Urothelium cell line (cell line): ENCODE results near the gene HSDL2.
"Not testable (repeated sequence)": the region's sequence is repeated elsewhere in the genome, so short reads cannot be mapped to it uniquely, and the experiment has no call there.

Experiments used
- DNase-seq: peaks from one replicate; pipeline ENCODE4 v3.0.0; 2011; ENCODE audit warnings: low spot score, mixed read lengths
- FAIRE-seq: peaks from 2 replicates; lab custom pipeline; 2011; peaks lifted over from hg19 to GRCh38; lab: Jason Lieb, UNC

The HSDL2 gene

DNA sequence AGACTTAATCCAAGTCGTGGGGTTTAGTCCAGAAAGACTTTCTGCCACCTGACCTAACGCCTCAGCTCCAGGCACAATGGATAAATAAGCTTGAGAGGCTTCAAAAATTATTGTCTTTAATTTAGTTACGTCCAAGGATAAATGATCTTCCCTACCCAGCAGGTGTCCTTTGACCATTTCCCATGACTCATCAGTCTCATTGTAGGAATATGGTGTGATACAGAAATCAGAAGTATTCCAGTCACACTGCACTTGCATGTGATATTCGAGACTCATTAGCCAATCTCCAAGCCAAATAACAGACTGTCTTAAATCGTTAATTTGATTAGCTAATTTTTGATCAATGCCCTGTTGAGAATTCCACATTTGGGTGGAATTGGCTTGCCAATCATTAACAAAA, 13.2 kb downstream of the HSDL2 start:
- FAIRE-seq, DNase-seq: not testable (repeated sequence)

DNA sequence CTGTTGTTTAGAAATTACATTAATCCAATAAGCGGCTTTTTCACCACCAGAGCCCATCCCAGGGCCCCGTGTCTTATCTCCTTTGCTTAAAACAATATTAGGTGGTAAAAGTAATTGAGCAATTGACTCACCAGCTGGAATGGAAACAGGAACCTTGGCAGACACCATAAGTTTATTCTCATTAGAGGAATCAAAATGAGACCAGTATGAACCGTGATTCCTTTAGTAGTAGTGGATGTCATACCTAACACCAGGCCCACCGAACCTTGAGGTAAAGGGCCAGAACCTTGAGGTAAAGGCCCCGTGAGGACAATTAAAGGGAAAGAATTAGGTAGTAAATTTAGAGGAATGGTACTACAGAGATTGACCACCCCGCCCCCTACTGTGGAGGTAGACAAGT, 16.5 kb downstream of the HSDL2 start:
- DNase-seq (no peak), FAIRE-seq (no peak)

DNA sequence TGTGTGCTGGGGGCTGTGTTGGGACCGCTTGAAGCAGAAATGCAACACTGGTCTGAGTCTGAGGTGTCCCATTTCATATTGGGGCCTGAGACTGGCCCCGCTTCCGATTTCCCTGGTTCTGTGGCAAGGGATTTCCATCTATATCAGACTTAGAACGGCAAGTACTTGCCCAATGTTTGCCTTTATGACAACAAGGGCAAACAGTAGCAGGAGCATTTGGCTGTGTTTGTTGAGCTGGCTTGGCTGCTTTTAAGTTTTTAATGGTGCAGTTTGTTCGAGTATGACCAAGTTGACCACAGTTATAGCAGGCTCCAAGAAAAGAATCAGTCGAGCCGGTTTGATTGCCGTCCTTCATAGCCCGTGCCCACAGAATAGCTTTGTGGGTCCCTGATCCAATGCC, 17.0 kb downstream of the HSDL2 start:
- no peak for DNase-seq
- FAIRE-seq: no peak

DNA sequence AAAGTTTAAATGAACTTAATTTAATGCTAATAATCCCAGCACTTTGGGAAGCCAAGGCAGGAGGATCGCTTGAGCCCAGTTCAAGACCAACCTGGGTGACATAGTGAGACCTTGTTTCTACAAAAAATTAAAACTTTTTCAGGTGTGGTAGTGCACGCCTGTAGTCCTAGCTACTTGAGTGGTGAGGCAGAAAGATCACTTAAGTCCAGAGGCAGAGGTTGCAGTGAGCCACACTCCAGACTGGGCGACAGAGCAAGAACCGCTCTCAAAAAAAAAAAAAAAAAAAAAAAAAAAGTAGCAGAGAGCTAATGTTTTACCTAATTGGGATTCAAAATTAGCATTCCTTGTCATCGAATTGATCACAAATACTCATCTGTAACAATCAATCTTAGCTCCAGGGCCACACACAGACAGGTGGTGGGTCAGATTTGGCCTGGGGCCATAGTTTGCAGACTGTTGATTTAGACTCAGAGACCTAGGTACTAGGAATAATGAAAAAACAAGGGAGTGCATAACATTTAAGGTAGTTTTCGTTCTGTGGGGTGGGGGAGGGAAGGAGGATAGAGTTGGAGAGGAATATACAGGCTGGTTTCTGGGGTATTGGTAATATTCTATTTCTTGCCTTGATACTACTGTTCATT, 21.4 kb downstream of the HSDL2 start:
- DNase-seq: no peak
- no peak for FAIRE-seq

DNA sequence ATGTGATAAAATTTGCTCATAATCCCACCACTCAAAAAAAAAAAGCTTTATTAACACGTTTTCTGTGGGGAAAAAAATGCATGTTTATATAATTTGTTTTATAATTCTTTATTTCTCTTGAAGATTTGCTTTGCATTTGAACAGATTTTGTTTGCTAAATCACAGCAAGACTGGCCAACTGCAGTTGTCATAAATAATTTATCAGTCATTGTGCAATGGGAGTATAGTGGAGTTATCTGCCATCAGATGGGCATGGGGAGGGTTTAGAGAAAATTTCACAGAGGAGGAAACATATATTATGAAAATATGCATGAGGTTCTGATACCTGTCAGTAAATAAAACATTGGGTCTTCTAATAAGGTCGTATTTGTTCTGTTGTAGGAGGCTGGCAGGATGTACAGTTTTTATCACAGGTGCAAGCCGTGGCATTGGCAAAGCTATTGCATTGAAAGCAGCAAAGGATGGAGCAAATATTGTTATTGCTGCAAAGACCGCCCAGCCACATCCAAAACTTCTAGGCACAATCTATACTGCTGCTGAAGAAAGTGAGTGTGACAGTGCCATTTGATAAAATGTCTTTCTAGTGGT, 23.8 kb downstream of the HSDL2 start:
- DNase-seq (no peak), FAIRE-seq (no peak)

DNA sequence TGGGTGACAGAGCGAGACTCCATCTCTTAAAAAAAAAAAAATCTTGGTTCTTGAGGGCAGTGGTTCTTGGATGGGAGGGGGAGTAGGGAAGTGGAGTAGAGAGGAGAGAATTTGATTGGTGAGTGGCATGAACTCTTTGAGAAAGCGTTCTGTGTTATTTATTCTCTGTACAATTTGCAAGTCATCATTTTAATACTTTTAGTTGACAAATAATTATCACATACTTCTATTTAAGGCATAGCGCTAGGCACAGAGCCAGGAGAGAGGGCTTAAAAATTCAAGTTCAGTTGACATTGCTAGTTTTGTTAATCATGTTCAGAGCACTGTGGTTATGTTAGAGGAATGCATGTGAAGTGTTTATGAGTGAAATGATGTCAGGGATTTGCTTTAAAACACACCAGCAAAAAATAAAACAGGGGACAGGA, 24.6 kb downstream of the HSDL2 start:
- DNase-seq (no peak), FAIRE-seq (no peak)

- FAIRE-seq (no peak), DNase-seq (no peak)
Measured at GRCh38 chr9:112408275-112408674, 28.4 kb downstream of the HSDL2 start.

GRCh38 chr9:112408819-112409218, 28.9 kb downstream of the HSDL2 start:
- no peak for DNase-seq
- FAIRE-seq: no peak

GRCh38 chr9:112409758-112410157, 29.9 kb downstream of the HSDL2 start:
- no peak for DNase-seq
- no peak for FAIRE-seq

- DNase-seq: no peak
- FAIRE-seq: no peak
Measured at GRCh38 chr9:112411626-112412027, 31.7 kb downstream of the HSDL2 start.

DNA sequence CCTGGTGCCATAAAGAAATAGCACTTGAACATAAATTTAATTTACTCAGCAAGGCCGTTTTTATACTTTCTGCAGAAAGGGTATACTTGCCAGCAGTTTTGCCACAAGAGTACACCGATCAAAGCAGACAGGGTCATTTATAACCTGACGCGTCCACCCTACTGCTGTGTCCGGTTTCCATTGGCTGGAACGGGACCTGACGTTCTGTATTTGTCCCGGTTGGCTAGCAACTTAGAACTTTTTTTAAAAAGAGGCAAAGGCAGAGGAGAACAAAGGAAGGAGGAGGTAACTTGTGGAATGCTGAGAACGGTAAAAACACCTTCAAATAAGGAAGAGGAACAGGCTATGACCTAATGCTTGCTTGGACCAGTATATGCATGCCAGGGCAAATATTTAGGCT, 33.8 kb downstream of the HSDL2 start:
- not testable (repeated sequence) for FAIRE-seq, DNase-seq

GRCh38 chr9:112420208-112420607, 40.3 kb downstream of the HSDL2 start:
- FAIRE-seq (no peak), DNase-seq (no peak)

DNA sequence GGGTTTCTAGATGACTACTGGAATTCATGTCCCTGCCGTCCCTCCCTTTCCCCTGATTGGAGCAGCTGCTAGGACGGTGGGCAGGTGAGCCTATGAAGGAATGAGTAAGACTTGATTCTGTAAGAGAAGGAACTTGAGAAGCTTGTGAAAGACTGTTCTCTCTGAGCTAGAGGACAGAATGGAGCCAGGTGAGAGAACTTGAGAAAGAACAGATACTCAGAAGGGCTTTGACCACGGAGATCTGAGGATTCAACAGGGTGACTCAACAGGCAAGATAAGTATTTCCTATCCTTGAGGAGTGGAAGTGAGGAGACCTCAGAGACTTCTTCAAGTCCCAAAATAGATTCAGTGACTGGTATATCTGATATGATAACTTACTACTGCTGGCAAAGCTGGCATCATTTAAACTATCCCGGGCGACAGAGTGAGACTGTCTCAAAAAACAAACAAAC, 41.9 kb downstream of the HSDL2 start:
- DNase-seq (no peak), FAIRE-seq (no peak)

- DNase-seq: no peak
- FAIRE-seq: no peak
Measured at GRCh38 chr9:112422417-112423148, 42.7 kb downstream of the HSDL2 start.

DNA sequence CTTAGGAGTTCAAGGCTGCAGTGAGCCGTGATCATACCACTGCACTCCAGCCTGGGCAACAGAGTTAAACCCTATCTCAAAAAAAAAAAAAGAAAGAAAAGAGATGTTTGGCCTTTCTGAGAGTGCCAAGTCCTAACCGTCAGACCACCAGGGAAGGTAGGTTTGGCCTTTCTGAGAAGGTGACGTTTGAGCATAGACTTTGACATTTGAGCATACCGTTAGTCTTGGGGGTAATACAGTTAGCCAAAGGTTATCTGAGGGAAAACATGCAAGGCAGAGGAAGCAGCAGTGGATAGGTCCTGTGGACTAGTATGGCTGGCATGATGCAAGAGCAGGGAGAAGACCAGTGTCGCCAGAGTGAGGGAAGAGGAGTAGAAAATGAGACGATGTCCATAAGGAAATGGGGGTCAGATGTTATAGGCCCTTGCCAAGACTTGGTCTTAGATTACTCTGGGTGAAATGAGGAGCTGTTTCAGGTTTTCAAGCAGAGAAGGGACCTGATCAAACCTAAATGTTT, 50.2 kb downstream of the HSDL2 start:
- DNase-seq (no peak), FAIRE-seq (no peak)

DNA sequence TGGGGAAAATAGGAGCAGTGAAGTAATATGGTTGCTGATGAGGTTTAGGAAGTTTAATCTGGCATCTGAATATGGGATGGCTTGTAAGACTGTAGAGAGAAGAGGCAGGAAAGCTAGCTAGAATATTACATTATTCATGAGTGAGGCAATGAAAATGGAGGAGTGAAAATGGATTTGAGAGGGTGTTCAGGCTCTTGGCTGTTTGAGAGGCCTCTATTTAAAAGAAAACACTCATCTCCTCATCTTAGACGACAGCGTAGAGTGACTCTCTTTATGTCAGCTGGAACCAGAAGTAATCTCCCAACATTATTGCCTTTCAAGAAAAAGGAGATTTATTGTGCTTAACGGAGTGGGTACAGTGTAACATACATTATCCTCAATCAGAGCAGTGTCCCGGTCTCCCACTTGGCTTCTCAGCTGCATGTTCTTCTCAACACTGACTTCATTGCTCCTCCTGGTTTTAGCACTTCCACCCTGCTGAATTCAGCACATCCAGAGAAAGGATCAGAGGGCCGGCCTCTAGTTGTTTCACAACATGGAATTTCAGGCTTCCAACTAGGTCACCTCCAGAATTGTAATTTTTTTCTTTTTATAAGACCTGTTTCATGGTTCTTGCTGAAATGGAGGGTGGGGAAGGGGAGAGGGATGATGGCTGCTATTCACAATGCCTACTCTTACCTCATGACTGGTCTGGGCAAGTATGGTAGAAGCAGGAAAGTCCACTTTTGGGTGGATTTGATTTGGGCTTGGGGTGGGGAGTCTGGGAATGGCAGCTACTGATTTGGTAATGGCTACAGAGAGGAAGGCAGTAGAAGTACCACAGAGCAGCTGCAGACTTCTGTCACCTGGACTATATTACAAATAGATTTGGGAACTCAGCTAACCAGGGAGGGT, 53.8 kb downstream of the HSDL2 start:
- DNase-seq (no peak), FAIRE-seq (no peak)

DNA sequence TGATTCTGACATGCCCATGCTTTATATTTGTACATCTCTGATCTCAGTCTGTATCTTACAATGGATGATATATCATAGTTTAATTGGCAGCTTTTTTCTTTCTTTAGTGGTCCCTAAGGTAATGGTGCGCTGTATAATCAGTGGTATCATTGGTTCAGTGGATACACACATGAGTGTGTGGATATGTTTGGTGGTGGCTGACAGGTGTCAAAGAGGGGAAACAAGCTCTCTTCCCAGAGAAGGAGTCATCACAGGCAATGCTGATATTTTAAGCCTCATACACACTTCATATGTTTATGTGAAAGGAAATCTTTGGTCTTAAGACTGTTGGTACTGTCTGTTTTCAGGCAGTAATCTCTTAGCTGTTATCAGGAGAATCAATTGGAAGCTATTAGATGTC, 54.6 kb downstream of the HSDL2 start:
- no peak for DNase-seq
- FAIRE-seq: no peak

DNA sequence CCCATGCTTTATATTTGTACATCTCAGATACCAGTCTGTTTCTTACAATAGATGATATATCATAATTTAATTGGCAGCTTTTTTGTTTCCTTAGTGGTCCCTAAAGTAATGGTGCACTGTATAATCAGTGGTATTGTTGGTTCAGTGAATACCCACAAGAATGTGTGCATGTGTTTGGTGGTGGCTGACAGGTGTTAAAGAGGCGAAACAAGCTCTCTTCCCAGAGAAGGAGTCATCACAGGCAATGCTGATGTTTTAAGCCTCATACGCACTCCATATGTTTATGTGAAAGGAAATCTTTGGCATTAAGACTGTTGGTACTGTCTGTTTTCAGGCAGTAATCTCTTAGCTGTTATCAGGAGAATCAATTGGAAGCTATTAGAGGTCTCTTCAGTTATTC, 57.5 kb downstream of the HSDL2 start:
- FAIRE-seq (no peak), DNase-seq (no peak)

GRCh38 chr9:112439171-112439570, 59.3 kb downstream of the HSDL2 start:
- FAIRE-seq: no peak

DNA sequence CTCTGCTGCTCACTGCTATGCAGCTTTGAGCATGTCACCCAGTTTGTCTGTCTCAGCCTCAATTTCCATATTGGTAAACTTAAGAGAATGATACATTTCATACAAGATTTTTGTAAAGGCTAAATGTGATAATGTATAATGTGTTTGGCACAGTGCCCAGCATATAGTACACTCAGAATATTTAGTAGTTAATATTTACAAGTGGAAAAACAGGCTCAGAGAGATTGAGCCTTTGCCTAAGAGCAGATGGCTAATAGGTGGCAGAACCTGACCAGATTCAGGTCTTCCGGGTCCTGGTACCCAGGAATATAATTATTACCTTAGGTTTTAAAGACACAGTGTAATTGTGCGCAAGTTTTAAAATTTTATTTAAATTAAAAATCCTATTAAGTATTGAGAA, 59.9 kb downstream of the HSDL2 start:
- FAIRE-seq (no peak), DNase-seq (no peak)

More at GRCh38 chr9:112439171-112439570, 59.3 kb downstream of the HSDL2 start:
- no peak for DNase-seq

GRCh38 chr9:112443200-112443599, 63.3 kb downstream of the HSDL2 start:
- DNase-seq (no peak), FAIRE-seq (no peak)
